HepG2 (cell line): ENCODE measurements around the gene TFB1M. TPM values are rescaled to one million over a fixed set of nuclear protein-coding genes. Genes with fewer than 3 reads are reported as not detected.

ENCODE experiments used
- ATAC-seq: fragments of 200-7000 bp; cut with Tn5 transposase; 3 replicates; pipeline ENCODE4 v1.9.1; 2020; ENCODE audit warnings: mild to moderate bottlenecking, moderate library complexity
- BruUV-seq: library from RNA; stranded (reverse); fragments of 400-500 nt; replicated peaks from 2 replicates; lab custom pipeline; 2021; lab: Mats Ljungman, UMichigan
- CTCF ChIA-PET: fragments of 300-600 bp; formaldehyde crosslinking; extraction: SDS; loops from one replicate; lab custom pipeline; 2021; ENCODE audit warnings: low total read pairs, inconsistent platforms, low intra/inter-chr PET ratio; lab: Yijun Ruan, JAX
- POLR2A ChIA-PET: fragments of 350-600 bp; sonication (Branson Sonifier 250); formaldehyde crosslinking; loops from one replicate; lab custom pipeline; 2020; ENCODE audit warnings: antibody characterized with exemption, inconsistent platforms; lab: Yijun Ruan, JAX
- DNase-seq: peaks from one replicate; pipeline ENCODE4 v3.0.0-alpha.2; 2015; ENCODE audit warnings: low spot score
- FAIRE-seq: peaks from 3 replicates; lab custom pipeline; 2011; peaks lifted over from hg19 to GRCh38; lab: Jason Lieb, UNC
- H2AFZ ChIP-seq: one replicate; pipeline ENCODE4 v1.6.1; 2011; ENCODE audit warnings: low read length, inconsistent platforms
- H3K27ac ChIP-seq: fragments of 300-600 bp; 3 replicates; pipeline ENCODE4 v1.8.0; 2011; ENCODE audit warnings: mixed run types, mild to moderate bottlenecking, mixed read lengths, low read length, inconsistent platforms; ENCODE audit not compliant: insufficient read depth; ENCODE audit errors: extremely low read length
- H3K27me3 ChIP-seq, 2 experiments: fragments of 200-600 bp in 1 of 2; 2 replicates in 1 of 2; 3 replicates in 1 of 2; pipeline versions ENCODE4 v1.6.0 to v1.8.0; 2011; ENCODE audit warnings: low read length in 2 of 2, mild to moderate bottlenecking in 2 of 2, moderate library complexity in 2 of 2, inconsistent platforms in 1 of 2; ENCODE audit not compliant: insufficient read depth in 2 of 2, control insufficient read depth in 1 of 2
- H3K36me3 ChIP-seq, 2 experiments: fragments of 200-600 bp in 1 of 2; replicated peaks in 1 of 2; 2 replicates in 1 of 2; 3 replicates in 1 of 2; pipeline versions ENCODE4 v1.5.1 to v1.8.0; 2011; ENCODE audit warnings: low read length in 2 of 2, inconsistent platforms in 1 of 2; ENCODE audit not compliant: insufficient read depth in 2 of 2, control insufficient read depth in 1 of 2
- H3K4me1 ChIP-seq: 2 replicates; pipeline ENCODE4 v1.5.1; 2012; ENCODE audit warnings: low read length, inconsistent platforms; ENCODE audit not compliant: insufficient read depth
- H3K4me2 ChIP-seq: 2 replicates; pipeline ENCODE4 v1.6.0; 2011; ENCODE audit warnings: low read depth, low read length, inconsistent platforms
- H3K4me3 ChIP-seq, 3 experiments: fragments of 200-600 bp in 1 of 3; sonication (generic), shearing (Covaris generic) in 1 of 3; replicated peaks in 1 of 3; 2 replicates each; pipeline ENCODE4 v1.5.1; 2011 to 2016; ENCODE audit warnings: low read length in 3 of 3, inconsistent platforms in 2 of 3, low read depth in 2 of 3, mild to moderate bottlenecking in 2 of 3, control low read depth in 1 of 3, mixed read lengths in 1 of 3; ENCODE audit not compliant: insufficient read depth in 1 of 3
- H3K79me2 ChIP-seq: one replicate; pipeline ENCODE4 v1.6.1; 2011; ENCODE audit warnings: low read length, inconsistent platforms; ENCODE audit not compliant: insufficient read depth
- H3K9ac ChIP-seq: 2 replicates; pipeline ENCODE4 v1.6.0; 2011; ENCODE audit warnings: mild to moderate bottlenecking, low read depth, low read length, inconsistent platforms; ENCODE audit not compliant: insufficient read depth
- H3K9me3 ChIP-seq: 2 replicates; pipeline ENCODE4 v1.5.1; 2012; ENCODE audit warnings: mild to moderate bottlenecking, low read length
- H4K20me1 ChIP-seq: 2 replicates; pipeline ENCODE4 v1.6.0; 2011; ENCODE audit warnings: inconsistent platforms, mild to moderate bottlenecking, low read length, moderate library complexity; ENCODE audit not compliant: insufficient read depth
- AGO2 ChIP-seq: fragments of 200-400 bp; formaldehyde crosslinking; optimal IDR thresholded peaks from 2 replicates; pipeline ENCODE3; 2017; ENCODE audit warnings: mild to moderate bottlenecking, low read depth, low read length, moderate library complexity
- GFI1 ChIP-seq: sonication (generic); formaldehyde crosslinking; IDR thresholded peaks from 2 replicates; pipeline ENCODE4 v1.5.0; 2020; ENCODE audit warnings: missing genetic modification reagents, mild to moderate bottlenecking, borderline replicate concordance
- ZNF746 ChIP-seq: sonication (generic); formaldehyde crosslinking; IDR thresholded peaks from 2 replicates; pipeline ENCODE4 v1.8.0; 2022; ENCODE audit warnings: mild to moderate bottlenecking, missing genetic modification reagents
- WGBS: methylation state at CpG from one replicate; pipeline ENCODE4 v1.1.6; 2017; ENCODE audit warnings: low lambda C conversion rate; 5-methylcytosine and 5-hydroxymethylcytosine counted together
- in situ Hi-C: cut with HindIII; loops from 2 replicates; pipeline ENCODE4 v1.10.0; 2017; ENCODE audit warnings: low pct_unique_long_range_greater_than_20kb; ENCODE audit not compliant: extremely low pct_ligation_motif_present
- intact Hi-C: fragments of 100-400 bp; cut with micrococcal nuclease; formaldehyde crosslinking; loops from one replicate; pipeline ENCODE4 v1.10.0; 2022; ENCODE audit not compliant: unreplicated experiment
- polyA plus RNA-seq, 8 experiments: library from polyadenylated mRNA; depleted of rRNA in 3 of 8; stranded (reverse) in 7 of 8; unstranded in 1 of 8; fragments of >200 nt; fragmentation: Illumina TruSeq in 4 of 8; extraction: Trizol in 4 of 8; gene quantifications; 2 replicates each; pipeline versions ENCODE4 v1.2.1 to v1.2.3, GENCODE V29; 2011 to 2016; ENCODE audit warnings: low read depth in 4 of 8, missing spikeins in 1 of 8, mixed read lengths in 1 of 8; ENCODE audit not compliant: insufficient read depth in 1 of 8
- total RNA-seq, 5 experiments: library from RNA; depleted of rRNA; stranded (reverse); fragments of >200 nt; fragmentation: Illumina TruSeq; extraction: Trizol; gene quantifications; 2 replicates each; pipeline ENCODE4 v1.2.3, GENCODE V29; 2016; ENCODE audit warnings: low read depth in 1 of 5
- TF ChIP-seq, protein P1 (sequence below): sonication (generic); formaldehyde crosslinking; IDR thresholded peaks from 2 replicates; pipeline ENCODE4 v1.5.1; 2020; ENCODE audit warnings: mild to moderate bottlenecking, missing genetic modification reagents, borderline replicate concordance
- TF ChIP-seq, protein P2 (sequence below): sonication (generic); formaldehyde crosslinking; IDR thresholded peaks from 2 replicates; pipeline ENCODE4 v1.8.1; 2023; ENCODE audit warnings: mild to moderate bottlenecking, missing genetic modification reagents
- TF ChIP-seq, protein P3 (sequence below): sonication (generic); formaldehyde crosslinking; IDR thresholded peaks from 2 replicates; pipeline ENCODE4 v1.5.0; 2020; ENCODE audit warnings: mild to moderate bottlenecking, missing genetic modification reagents, borderline replicate concordance

The TFB1M gene
- total and polyA plus RNA-seq, 2 of the 13 experiments (the other 11 are each of a cell fraction or from before 2014, with no cell fraction given), result 91.4 to 122 TPM

DNA sequence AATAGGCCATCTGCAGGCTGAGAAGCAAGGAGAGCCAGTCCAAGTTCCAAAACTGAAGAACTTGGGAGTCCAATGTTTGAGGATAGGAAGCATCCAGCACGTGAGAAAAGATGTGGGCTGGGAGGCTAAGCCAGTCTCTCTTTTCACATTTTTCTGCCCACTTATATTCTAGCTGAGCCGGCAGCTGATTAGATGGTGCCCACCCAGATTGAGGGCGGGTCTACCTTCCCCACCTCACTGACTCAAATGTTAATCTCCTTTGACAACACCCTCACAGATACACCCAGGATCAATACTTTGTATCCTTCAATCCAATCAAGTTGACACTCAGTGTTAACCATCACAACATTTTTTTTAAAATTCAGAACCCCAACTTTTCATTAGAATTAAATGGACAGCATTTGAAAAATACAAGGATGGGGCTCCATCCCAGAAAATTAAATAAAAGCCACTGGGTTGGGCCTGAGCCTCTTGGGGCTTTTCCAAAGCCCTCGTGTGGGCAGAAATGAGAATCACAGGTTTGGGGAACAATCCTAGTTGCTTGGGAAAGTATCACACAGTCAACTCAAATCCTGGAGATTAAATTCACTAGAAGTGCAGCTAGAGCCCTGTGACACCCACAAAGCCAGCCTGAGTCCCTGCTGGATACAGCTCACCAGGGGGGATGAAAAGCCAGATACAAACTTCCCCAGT lies 48.3 kb downstream of the TFB1M start (continued):
- TF ChIP-seq GFI1 (CRISPR knock-in tag), result no peak

DNA sequence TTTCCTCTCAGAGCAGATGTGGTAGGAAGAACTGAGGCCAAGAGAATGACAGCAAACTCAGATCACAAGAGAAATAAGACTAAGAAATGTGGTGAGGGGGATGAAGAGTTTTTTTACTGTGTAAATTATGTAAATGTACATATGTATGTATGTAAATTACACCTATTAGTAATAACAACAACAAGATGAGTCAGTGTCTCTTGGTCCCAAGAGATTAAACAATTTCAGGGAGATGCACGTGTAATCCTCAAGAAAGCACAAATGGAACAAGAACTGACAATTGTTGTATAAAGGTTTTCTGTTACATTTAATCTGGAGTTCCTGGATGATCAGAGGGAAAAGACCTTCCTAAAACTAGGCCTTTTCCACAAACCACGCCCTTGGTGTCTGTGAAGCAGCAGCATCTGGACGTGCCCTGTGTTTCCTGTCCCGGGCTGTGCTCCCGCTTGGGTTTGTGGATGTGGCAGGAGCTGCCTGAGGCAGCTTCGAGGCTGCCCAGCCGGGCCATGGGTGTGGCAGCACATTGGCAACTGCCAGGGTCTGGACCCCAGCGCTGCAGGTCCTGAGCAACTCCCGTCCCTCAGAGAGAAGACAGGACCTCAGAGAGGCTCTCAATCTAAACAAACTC lies 49.5 kb downstream of the TFB1M start:
- over 99% methylated on average over 9 of the region's 9 CpGs for WGBS
- FAIRE-seq (no peak), ATAC-seq (no peak), DNase-seq (no peak)
- TF ChIP-seq, protein P1, sequence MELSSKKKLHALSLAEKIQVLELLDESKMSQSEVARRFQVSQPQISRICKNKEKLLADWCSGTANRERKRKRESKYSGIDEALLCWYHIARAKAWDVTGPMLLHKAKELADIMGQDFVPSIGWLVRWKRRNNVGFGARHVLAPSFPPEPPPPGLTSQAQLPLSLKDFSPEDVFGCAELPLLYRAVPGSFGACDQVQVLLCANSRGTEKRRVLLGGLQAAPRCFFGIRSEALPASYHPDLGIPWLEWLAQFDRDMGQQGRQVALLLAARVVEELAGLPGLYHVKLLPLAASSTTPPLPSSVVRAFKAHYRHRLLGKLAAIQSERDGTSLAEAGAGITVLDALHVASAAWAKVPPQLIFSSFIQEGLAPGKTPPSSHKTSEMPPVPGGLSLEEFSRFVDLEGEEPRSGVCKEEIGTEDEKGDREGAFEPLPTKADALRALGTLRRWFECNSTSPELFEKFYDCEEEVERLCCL (CRISPR knock-in tag), result no peak
- TF ChIP-seq, protein P2, sequence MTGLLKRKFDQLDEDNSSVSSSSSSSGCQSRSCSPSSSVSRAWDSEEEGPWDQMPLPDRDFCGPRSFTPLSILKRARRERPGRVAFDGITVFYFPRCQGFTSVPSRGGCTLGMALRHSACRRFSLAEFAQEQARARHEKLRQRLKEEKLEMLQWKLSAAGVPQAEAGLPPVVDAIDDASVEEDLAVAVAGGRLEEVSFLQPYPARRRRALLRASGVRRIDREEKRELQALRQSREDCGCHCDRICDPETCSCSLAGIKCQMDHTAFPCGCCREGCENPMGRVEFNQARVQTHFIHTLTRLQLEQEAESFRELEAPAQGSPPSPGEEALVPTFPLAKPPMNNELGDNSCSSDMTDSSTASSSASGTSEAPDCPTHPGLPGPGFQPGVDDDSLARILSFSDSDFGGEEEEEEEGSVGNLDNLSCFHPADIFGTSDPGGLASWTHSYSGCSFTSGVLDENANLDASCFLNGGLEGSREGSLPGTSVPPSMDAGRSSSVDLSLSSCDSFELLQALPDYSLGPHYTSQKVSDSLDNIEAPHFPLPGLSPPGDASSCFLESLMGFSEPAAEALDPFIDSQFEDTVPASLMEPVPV (CRISPR knock-in tag), result 0 out of 2 replicates have a peak, but pooled peaks have one; percentile 41
- TF ChIP-seq AGO2, result peak; percentile 59
- TF ChIP-seq ZNF746, result no peak
- TF ChIP-seq, protein P3, sequence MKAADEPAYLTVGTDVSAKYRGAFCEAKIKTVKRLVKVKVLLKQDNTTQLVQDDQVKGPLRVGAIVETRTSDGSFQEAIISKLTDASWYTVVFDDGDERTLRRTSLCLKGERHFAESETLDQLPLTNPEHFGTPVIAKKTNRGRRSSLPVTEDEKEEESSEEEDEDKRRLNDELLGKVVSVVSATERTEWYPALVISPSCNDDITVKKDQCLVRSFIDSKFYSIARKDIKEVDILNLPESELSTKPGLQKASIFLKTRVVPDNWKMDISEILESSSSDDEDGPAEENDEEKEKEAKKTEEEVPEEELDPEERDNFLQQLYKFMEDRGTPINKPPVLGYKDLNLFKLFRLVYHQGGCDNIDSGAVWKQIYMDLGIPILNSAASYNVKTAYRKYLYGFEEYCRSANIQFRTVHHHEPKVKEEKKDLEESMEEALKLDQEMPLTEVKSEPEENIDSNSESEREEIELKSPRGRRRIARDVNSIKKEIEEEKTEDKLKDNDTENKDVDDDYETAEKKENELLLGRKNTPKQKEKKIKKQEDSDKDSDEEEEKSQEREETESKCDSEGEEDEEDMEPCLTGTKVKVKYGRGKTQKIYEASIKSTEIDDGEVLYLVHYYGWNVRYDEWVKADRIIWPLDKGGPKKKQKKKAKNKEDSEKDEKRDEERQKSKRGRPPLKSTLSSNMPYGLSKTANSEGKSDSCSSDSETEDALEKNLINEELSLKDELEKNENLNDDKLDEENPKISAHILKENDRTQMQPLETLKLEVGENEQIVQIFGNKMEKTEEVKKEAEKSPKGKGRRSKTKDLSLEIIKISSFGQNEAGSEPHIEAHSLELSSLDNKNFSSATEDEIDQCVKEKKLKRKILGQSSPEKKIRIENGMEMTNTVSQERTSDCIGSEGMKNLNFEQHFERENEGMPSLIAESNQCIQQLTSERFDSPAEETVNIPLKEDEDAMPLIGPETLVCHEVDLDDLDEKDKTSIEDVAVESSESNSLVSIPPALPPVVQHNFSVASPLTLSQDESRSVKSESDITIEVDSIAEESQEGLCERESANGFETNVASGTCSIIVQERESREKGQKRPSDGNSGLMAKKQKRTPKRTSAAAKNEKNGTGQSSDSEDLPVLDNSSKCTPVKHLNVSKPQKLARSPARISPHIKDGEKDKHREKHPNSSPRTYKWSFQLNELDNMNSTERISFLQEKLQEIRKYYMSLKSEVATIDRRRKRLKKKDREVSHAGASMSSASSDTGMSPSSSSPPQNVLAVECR, result no peak
- no peak overlapping the region for H3K4me2 ChIP-seq
- in situ Hi-C loops, result no loop called here
- no peak overlapping the region for H3K4me3 ChIP-seq
- no peak overlapping the region for H3K9ac ChIP-seq
- H3K9me3 ChIP-seq, result no peaks in the 10 kb centered on the region
- 0 out of 2 replicates have a peak, but pooled peaks cover 7% of the 10 kb centered on the region for H3K4me1 ChIP-seq
- intact Hi-C loops, result no loop called here
- ChIA-PET CTCF (no interaction called here), POLR2A (no interaction called here)
- H2AFZ ChIP-seq, result no peak overlapping the region
- peaks cover 13% of the 10 kb centered on the region for H3K79me2 ChIP-seq
- no peak overlapping the region for H3K27ac ChIP-seq
- H3K36me3 ChIP-seq, result peaks cover 34 to 79% of the 10 kb centered on the region in 2 experiments
- no TSS peak for BruUV-seq
- H4K20me1 ChIP-seq, result peaks cover 3% of the 10 kb centered on the region; the same call in 1 of the 2 replicates
- H3K27me3 ChIP-seq, result no peaks in the 10 kb centered on the region
